ENCODE measurements around the gene CNTN1. TPM values are rescaled to one million over a fixed set of nuclear protein-coding genes. Genes with fewer than 3 reads are reported as not detected.

The CNTN1 gene
- total and polyA plus RNA-seq, 9 donors, result 7.3 to 33.0 (median 16.2) TPM

- no peaks in the 10 kb centered on the region for H3K4me1 ChIP-seq (ENCODE audit: control insufficient read depth, insufficient read depth, low read length)
- no peak overlapping the region for H3K27ac ChIP-seq (ENCODE audit: low read length)
- no peaks in the 10 kb centered on the region for H3K9me3 ChIP-seq (replicated peaks; ENCODE audit: control insufficient read depth, low read depth, low read length)
- WGBS (ENCODE audit: insufficient coverage), result no CpG with 5 or more reads among the region's 1 CpG
- H3K27me3 ChIP-seq (ENCODE audit: control insufficient read depth, insufficient read depth, low read length), result no peaks in the 10 kb centered on the region
- peak; percentile 5 for DNase-seq
- H3K4me3 ChIP-seq (ENCODE audit: low read length), result no peak overlapping the region
- H3K36me3 ChIP-seq (ENCODE audit: control insufficient read depth, insufficient read depth, low read length), result no peaks in the 10 kb centered on the region
Measured at GRCh38 chr12:40874868-40875267, 182.6 kb downstream of the CNTN1 start.

DNA sequence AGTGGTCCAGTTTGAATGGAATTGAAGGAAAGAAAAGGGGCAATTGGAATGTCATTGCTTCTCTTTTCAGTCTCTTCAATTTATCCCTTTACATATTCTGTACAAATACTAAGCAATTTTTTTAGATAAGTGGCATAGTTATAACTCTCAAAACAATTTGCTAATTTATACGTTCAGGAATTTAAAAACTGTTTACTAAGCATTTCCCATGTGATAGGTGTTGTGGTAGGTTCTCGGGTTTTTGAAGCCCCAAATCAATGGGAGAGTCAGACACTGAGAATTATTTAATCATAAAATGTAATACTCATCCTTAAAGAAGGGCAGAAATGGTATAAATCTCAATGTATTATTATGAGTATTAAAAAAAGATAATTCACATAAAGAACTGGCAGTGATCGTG is 197.1 kb downstream of the CNTN1 start:
- Histone ChIP-seq H3K36me3 (ENCODE audit: control insufficient read depth, insufficient read depth, low read length) (no peaks in the 10 kb centered on the region), H3K4me1 (ENCODE audit: control insufficient read depth, insufficient read depth, low read length) (no peaks in the 10 kb centered on the region), H3K27me3 (ENCODE audit: control insufficient read depth, insufficient read depth, low read length) (no peaks in the 10 kb centered on the region), H3K9me3 (replicated peaks; ENCODE audit: control insufficient read depth, low read depth, low read length) (no peaks in the 10 kb centered on the region), H3K4me3 (ENCODE audit: low read length) (no peak overlapping the region), H3K27ac (ENCODE audit: low read length) (no peak overlapping the region)
- WGBS (ENCODE audit: insufficient coverage), result no CpG with 5 or more reads among the region's 3 CpGs
- no peak for DNase-seq

- H3K4me3 ChIP-seq (ENCODE audit: low read length), result no peak overlapping the region
- H3K4me1 ChIP-seq (ENCODE audit: control insufficient read depth, insufficient read depth, low read length), result no peaks in the 10 kb centered on the region
- no peak overlapping the region for H3K27ac ChIP-seq (ENCODE audit: low read length)
- no peak for DNase-seq
- no peaks in the 10 kb centered on the region for H3K27me3 ChIP-seq (ENCODE audit: control insufficient read depth, insufficient read depth, low read length)
- WGBS (ENCODE audit: insufficient coverage), result no CpG with 5 or more reads among the region's 4 CpGs
- H3K36me3 ChIP-seq (ENCODE audit: control insufficient read depth, insufficient read depth, low read length), result no peaks in the 10 kb centered on the region
- no peaks in the 10 kb centered on the region for H3K9me3 ChIP-seq (replicated peaks; ENCODE audit: control insufficient read depth, low read depth, low read length)
Measured at GRCh38 chr12:40892528-40892927, 200.3 kb downstream of the CNTN1 start.

DNA sequence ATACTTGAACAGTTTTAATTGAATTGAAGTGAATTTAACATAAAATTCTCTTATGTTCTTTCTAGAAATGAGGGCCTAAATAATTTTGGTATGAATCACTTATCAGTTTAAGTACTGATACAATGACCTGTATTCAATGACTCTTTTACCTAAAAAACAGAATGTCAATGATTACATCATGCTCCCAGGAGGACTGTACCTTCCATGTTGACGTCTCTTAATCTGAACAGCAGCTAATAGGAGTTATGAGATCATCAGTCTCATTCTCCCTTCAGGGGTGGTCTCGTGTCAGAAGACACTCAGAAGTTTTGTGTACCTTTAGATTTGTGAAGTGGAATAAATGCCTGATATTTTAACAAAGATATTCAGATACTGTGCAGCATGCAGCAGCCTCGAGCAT is 206.3 kb downstream of the CNTN1 start:
- Histone ChIP-seq H3K4me1 (ENCODE audit: control insufficient read depth, insufficient read depth, low read length) (no peaks in the 10 kb centered on the region), H3K27ac (ENCODE audit: low read length) (no peak overlapping the region), H3K36me3 (ENCODE audit: control insufficient read depth, insufficient read depth, low read length) (no peaks in the 10 kb centered on the region), H3K27me3 (ENCODE audit: control insufficient read depth, insufficient read depth, low read length) (no peaks in the 10 kb centered on the region), H3K4me3 (ENCODE audit: low read length) (no peak overlapping the region), H3K9me3 (replicated peaks; ENCODE audit: control insufficient read depth, low read depth, low read length) (no peaks in the 10 kb centered on the region)
- DNase-seq, result no peak
- no CpG with 5 or more reads among the region's 3 CpGs for WGBS (ENCODE audit: insufficient coverage)

- WGBS (ENCODE audit: insufficient coverage), result 18% methylated on average over 1 of the region's 1 CpG
- Histone ChIP-seq H3K4me1 (ENCODE audit: control insufficient read depth, insufficient read depth, low read length) (no peaks in the 10 kb centered on the region), H3K36me3 (ENCODE audit: control insufficient read depth, insufficient read depth, low read length) (no peaks in the 10 kb centered on the region), H3K27me3 (ENCODE audit: control insufficient read depth, insufficient read depth, low read length) (no peaks in the 10 kb centered on the region), H3K27ac (ENCODE audit: low read length) (no peak overlapping the region), H3K9me3 (replicated peaks; ENCODE audit: control insufficient read depth, low read depth, low read length) (no peaks in the 10 kb centered on the region), H3K4me3 (ENCODE audit: low read length) (no peak overlapping the region)
- DNase-seq, result no peak
Measured at GRCh38 chr12:40903040-40903439, 210.8 kb downstream of the CNTN1 start.

DNA sequence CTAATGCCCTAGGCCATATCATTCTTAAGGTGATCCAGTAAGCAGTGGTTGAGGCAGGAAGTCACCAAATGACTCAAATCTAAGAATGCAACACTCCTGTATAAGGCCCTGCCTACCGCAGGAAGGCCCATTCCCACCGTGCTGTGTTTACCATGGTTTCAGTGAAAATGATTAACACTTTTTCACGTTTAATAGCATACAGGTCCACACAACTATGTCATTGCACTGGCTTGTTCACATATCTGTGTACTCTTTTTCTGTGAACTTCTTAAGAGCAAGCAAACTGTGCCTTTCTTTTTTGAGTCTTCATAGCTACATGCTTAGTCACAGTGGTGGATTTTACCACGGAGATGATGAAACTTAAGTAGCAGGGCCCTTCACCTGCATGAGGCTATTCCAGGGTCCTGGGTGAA is 214.9 kb downstream of the CNTN1 start:
- H3K9me3 ChIP-seq (replicated peaks; ENCODE audit: control insufficient read depth, low read depth, low read length), result no peaks in the 10 kb centered on the region
- H3K4me3 ChIP-seq (ENCODE audit: low read length), result no peak overlapping the region
- no peak overlapping the region for H3K27ac ChIP-seq (ENCODE audit: low read length)
- no peaks in the 10 kb centered on the region for H3K36me3 ChIP-seq (ENCODE audit: control insufficient read depth, insufficient read depth, low read length)
- no peaks in the 10 kb centered on the region for H3K4me1 ChIP-seq (ENCODE audit: control insufficient read depth, insufficient read depth, low read length)
- WGBS (ENCODE audit: insufficient coverage), result 93% methylated on average over 3 of the region's 4 CpGs
- no peaks in the 10 kb centered on the region for H3K27me3 ChIP-seq (ENCODE audit: control insufficient read depth, insufficient read depth, low read length)
- DNase-seq, result no peak

DNA sequence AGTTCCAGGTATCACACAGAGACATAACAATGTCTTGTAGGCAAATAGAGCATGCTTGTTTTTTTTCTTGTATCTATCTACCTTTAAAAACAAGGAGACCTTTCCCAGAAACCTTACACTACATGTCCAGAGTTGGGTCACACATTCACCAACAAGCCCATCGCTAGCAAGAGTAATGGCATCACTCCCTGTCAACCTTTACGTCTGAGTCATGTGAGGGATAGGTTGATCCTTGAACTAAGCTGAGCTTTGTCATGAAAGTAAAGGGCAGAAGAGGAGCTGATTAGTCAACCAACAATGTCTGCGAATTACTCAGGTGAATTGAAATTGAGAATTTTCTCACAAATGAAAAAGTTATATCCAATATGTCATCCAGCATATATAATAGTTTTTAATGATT is 219.4 kb downstream of the CNTN1 start:
- H3K36me3 ChIP-seq (ENCODE audit: control insufficient read depth, insufficient read depth, low read length), result no peaks in the 10 kb centered on the region
- H3K27me3 ChIP-seq (ENCODE audit: control insufficient read depth, insufficient read depth, low read length), result no peaks in the 10 kb centered on the region
- no peak overlapping the region for H3K27ac ChIP-seq (ENCODE audit: low read length)
- WGBS (ENCODE audit: insufficient coverage), result no CpG with 5 or more reads among the region's 3 CpGs
- H3K4me3 ChIP-seq (ENCODE audit: low read length), result no peak overlapping the region
- H3K9me3 ChIP-seq (replicated peaks; ENCODE audit: control insufficient read depth, low read depth, low read length), result no peaks in the 10 kb centered on the region
- no peaks in the 10 kb centered on the region for H3K4me1 ChIP-seq (ENCODE audit: control insufficient read depth, insufficient read depth, low read length)
- no peak for DNase-seq

- no peak for DNase-seq
- Histone ChIP-seq H3K27ac (ENCODE audit: low read length) (no peak overlapping the region), H3K9me3 (replicated peaks; ENCODE audit: control insufficient read depth, low read depth, low read length) (no peaks in the 10 kb centered on the region), H3K27me3 (ENCODE audit: control insufficient read depth, insufficient read depth, low read length) (no peaks in the 10 kb centered on the region), H3K4me3 (ENCODE audit: low read length) (no peak overlapping the region), H3K4me1 (ENCODE audit: control insufficient read depth, insufficient read depth, low read length) (no peaks in the 10 kb centered on the region), H3K36me3 (ENCODE audit: control insufficient read depth, insufficient read depth, low read length) (no peaks in the 10 kb centered on the region)
- no CpG with 5 or more reads among the region's 2 CpGs for WGBS (ENCODE audit: insufficient coverage)
Measured at GRCh38 chr12:40915172-40915571, 222.9 kb downstream of the CNTN1 start.

- DNase-seq, result no peak
- H3K4me1 ChIP-seq (ENCODE audit: control insufficient read depth, insufficient read depth, low read length), result no peaks in the 10 kb centered on the region
- no peaks in the 10 kb centered on the region for H3K9me3 ChIP-seq (replicated peaks; ENCODE audit: control insufficient read depth, low read depth, low read length)
- H3K27ac ChIP-seq (ENCODE audit: low read length), result no peak overlapping the region
- no peaks in the 10 kb centered on the region for H3K36me3 ChIP-seq (ENCODE audit: control insufficient read depth, insufficient read depth, low read length)
- H3K27me3 ChIP-seq (ENCODE audit: control insufficient read depth, insufficient read depth, low read length), result no peaks in the 10 kb centered on the region
- no peak overlapping the region for H3K4me3 ChIP-seq (ENCODE audit: low read length)
- no CpG with 5 or more reads among the region's 6 CpGs for WGBS (ENCODE audit: insufficient coverage)
Measured at GRCh38 chr12:40917561-40917960, 225.3 kb downstream of the CNTN1 start.

- Histone ChIP-seq H3K4me1 (ENCODE audit: control insufficient read depth, insufficient read depth, low read length) (no peaks in the 10 kb centered on the region), H3K4me3 (ENCODE audit: low read length) (no peak overlapping the region), H3K27ac (ENCODE audit: low read length) (no peak overlapping the region), H3K27me3 (ENCODE audit: control insufficient read depth, insufficient read depth, low read length) (no peaks in the 10 kb centered on the region), H3K9me3 (replicated peaks; ENCODE audit: control insufficient read depth, low read depth, low read length) (no peaks in the 10 kb centered on the region), H3K36me3 (ENCODE audit: control insufficient read depth, insufficient read depth, low read length) (no peaks in the 10 kb centered on the region)
- peak; percentile 33 for DNase-seq
- WGBS (ENCODE audit: insufficient coverage), result no CpG with 5 or more reads among the region's 2 CpGs
Measured at GRCh38 chr12:40921563-40922163, 229.4 kb downstream of the CNTN1 start.

GRCh38 chr12:40937891-40938290 is 245.7 kb downstream of the CNTN1 start:
- no peak overlapping the region for H3K4me3 ChIP-seq (ENCODE audit: low read length)
- DNase-seq, result no peak
- WGBS (ENCODE audit: insufficient coverage), result 100% methylated on average over 1 of the region's 1 CpG
- no peaks in the 10 kb centered on the region for H3K9me3 ChIP-seq (replicated peaks; ENCODE audit: control insufficient read depth, low read depth, low read length)
- no peak overlapping the region for H3K27ac ChIP-seq (ENCODE audit: low read length)
- no peaks in the 10 kb centered on the region for H3K27me3 ChIP-seq (ENCODE audit: control insufficient read depth, insufficient read depth, low read length)
- no peaks in the 10 kb centered on the region for H3K4me1 ChIP-seq (ENCODE audit: control insufficient read depth, insufficient read depth, low read length)
- no peaks in the 10 kb centered on the region for H3K36me3 ChIP-seq (ENCODE audit: control insufficient read depth, insufficient read depth, low read length)

Data from muscle of leg (tissue), 11 donors.